GM18861 (cell line): ENCODE results near the gene CTSD.

Experiments used
- ATAC-seq: cut with Tn5 transposase; IDR thresholded peaks from one replicate; pipeline ENCODE4 v1.9.1; 2021; ENCODE audit not compliant: unreplicated experiment

Gene CTSD

GRCh38 chr11:1746511-1746931, 17.2 kb downstream of the CTSD start:
- no peak for ATAC-seq

- ATAC-seq: no peak
Measured at GRCh38 chr11:1745701-1746320, 17.9 kb downstream of the CTSD start.

- no peak for ATAC-seq
Measured at GRCh38 chr11:1744891-1745700, 18.6 kb downstream of the CTSD start.

- ATAC-seq: no peak
Measured at GRCh38 chr11:1744137-1744886, 19.4 kb downstream of the CTSD start.

- no peak for ATAC-seq
Measured at GRCh38 chr11:1743585-1744136, 20.1 kb downstream of the CTSD start.

- ATAC-seq: no peak
Measured at GRCh38 chr11:1742869-1743584, 20.7 kb downstream of the CTSD start.

- no peak for ATAC-seq
Measured at GRCh38 chr11:1742371-1742770, 21.4 kb downstream of the CTSD start.

- no peak for ATAC-seq
Measured at GRCh38 chr11:1741741-1742140, 22.0 kb downstream of the CTSD start.

GRCh38 chr11:1740786-1741530, 22.8 kb downstream of the CTSD start:
- no peak for ATAC-seq

GRCh38 chr11:1739576-1739975, 24.2 kb downstream of the CTSD start:
- ATAC-seq: no peak

GRCh38 chr11:1738380-1738779, 25.3 kb downstream of the CTSD start:
- no peak for ATAC-seq

GRCh38 chr11:1737080-1737757, 26.5 kb downstream of the CTSD start:
- ATAC-seq: no peak

- ATAC-seq: no peak
Measured at GRCh38 chr11:1736447-1736992, 27.2 kb downstream of the CTSD start.

GRCh38 chr11:1735271-1735670, 28.5 kb downstream of the CTSD start:
- no peak for ATAC-seq

- ATAC-seq: no peak
Measured at GRCh38 chr11:1734641-1735081, 29.1 kb downstream of the CTSD start.

GRCh38 chr11:1733716-1734640, 29.7 kb downstream of the CTSD start:
- ATAC-seq: no peak

- ATAC-seq: no peak
Measured at GRCh38 chr11:1733009-1733715, 30.6 kb downstream of the CTSD start.
